Karpas-422 (cell line): ENCODE data around the gene BDKRB1. TPM values are rescaled to one million over a fixed set of nuclear protein-coding genes. Genes with fewer than 3 reads are reported as not detected.

Source experiments
- DNase-seq: peaks from one replicate; pipeline ENCODE4 v3.0.0-alpha.2; 2015
- H2AFZ ChIP-seq: fragments of 200-600 bp; sonication (generic); 2 replicates; pipeline ENCODE4 v1.6.1; 2014; ENCODE audit warnings: antibody characterized with exemption, low read length, mixed read lengths
- H3K27ac ChIP-seq: fragments of 200-600 bp; sonication (generic); 2 replicates; pipeline ENCODE4 v1.5.1; 2014; ENCODE audit warnings: mild to moderate bottlenecking, low read length, moderate library complexity
- H3K27me3 ChIP-seq: fragments of 200-600 bp; sonication (generic); 2 replicates; pipeline ENCODE4 v1.6.1; 2014; ENCODE audit warnings: low read length, mixed read lengths
- H3K36me3 ChIP-seq: fragments of 200-600 bp; sonication (generic); 2 replicates; pipeline ENCODE4 v1.6.1; 2014; ENCODE audit warnings: low read length, mixed read lengths; ENCODE audit not compliant: insufficient read depth
- H3K4me1 ChIP-seq: fragments of 200-600 bp; sonication (generic); 2 replicates; pipeline ENCODE4 v1.6.1; 2014; ENCODE audit warnings: mild to moderate bottlenecking, low read length, mixed read lengths
- H3K4me2 ChIP-seq: fragments of 200-600 bp; sonication (generic); 2 replicates; pipeline ENCODE4 v1.6.1; 2014; ENCODE audit warnings: low read length, low read depth, mild to moderate bottlenecking; ENCODE audit not compliant: poor library complexity, severe bottlenecking
- H3K4me3 ChIP-seq: fragments of 200-600 bp; sonication (generic); 2 replicates; pipeline ENCODE4 v1.5.1; 2014; ENCODE audit warnings: mild to moderate bottlenecking, antibody characterized with exemption, low read length, mixed read lengths
- H3K79me2 ChIP-seq: fragments of 200-600 bp; sonication (generic); 2 replicates; pipeline ENCODE4 v1.6.1; 2014; ENCODE audit warnings: mild to moderate bottlenecking, low read length, mixed read lengths
- H3K9ac ChIP-seq: fragments of 200-600 bp; sonication (generic); 2 replicates; pipeline ENCODE4 v1.6.0; 2014; ENCODE audit warnings: low read length
- H3K9me2 ChIP-seq: fragments of 200-600 bp; sonication (generic), shearing (Covaris generic); replicated peaks from 2 replicates; pipeline ENCODE4 v1.6.0; 2014; ENCODE audit warnings: mild to moderate bottlenecking, low read length, moderate library complexity; ENCODE audit not compliant: insufficient read depth
- H3K9me3 ChIP-seq: fragments of 300-700, 200-600 bp; sonication (generic); 2 replicates; pipeline ENCODE4 v1.6.1; 2014; ENCODE audit warnings: low read length, mixed read lengths
- H4K20me1 ChIP-seq: fragments of 200-600 bp; sonication (generic); 2 replicates; pipeline ENCODE4 v1.6.1; 2014; ENCODE audit warnings: mild to moderate bottlenecking, antibody characterized with exemption, low read length, low read depth; ENCODE audit not compliant: insufficient read depth
- total RNA-seq: library from RNA; depleted of rRNA; stranded (reverse); fragments of >200 nt; shearing (Covaris generic); gene quantifications from 2 replicates; pipeline ENCODE4 v1.2.3, GENCODE V29; 2014; ENCODE audit warnings: low replicate concordance

The BDKRB1 gene
- total RNA-seq, 1 experiment from 2014 or later = not detected

DNA sequence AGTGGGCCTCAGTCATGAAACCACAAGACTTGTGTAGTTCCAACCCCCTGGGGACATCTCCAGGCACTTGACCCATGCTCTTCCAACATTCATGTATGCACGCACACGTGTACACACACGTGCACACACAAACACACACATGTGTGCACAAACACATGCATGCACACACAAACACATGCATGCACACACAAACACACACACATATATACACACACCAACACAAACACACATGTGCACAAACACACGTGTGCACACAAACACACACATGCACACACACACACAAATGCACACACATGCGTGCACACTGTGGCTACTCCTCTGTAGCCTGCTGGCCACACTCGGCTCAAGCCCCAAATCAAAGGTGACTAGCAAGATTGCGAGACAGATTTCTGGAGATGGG lies 28.6 kb upstream of the BDKRB1 start:
- Histone ChIP-seq H3K36me3 (no peaks in the 10 kb centered on the region), H3K27ac (no peak overlapping the region), H3K9me2 (no peaks in the 10 kb centered on the region), H3K9me3 (no peaks in the 10 kb centered on the region), H3K27me3 (no peaks in the 10 kb centered on the region), H3K9ac (no peak overlapping the region), H3K4me2 (no peak overlapping the region), H3K79me2 (no peaks in the 10 kb centered on the region), H2AFZ (no peak overlapping the region), H4K20me1 (peaks cover 5% of the 10 kb centered on the region; the same call in 1 of the 2 replicates), H3K4me3 (no peak overlapping the region), H3K4me1 (no peaks in the 10 kb centered on the region)
- no peak for DNase-seq

DNA sequence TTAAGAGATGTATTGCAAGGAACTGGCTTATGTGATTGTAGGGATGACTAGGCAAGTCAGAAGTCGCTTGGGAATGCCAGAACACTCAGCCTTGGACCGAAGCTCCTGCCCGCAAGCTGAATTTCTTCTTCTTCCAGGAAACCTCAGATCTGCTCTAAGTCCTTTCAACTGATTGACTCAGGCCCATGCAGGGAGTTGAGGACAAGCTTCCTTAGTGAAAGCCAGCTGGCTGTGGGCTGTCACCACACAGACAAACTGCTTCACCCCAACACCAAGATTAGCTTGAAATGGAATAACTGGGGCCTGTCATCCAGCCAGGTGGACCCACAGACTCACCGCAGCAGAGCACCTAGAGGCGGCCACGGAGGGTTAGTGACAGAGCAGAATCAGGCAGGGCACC lies 26.7 kb upstream of the BDKRB1 start:
- no peak overlapping the region for H3K9ac ChIP-seq
- H3K4me1 ChIP-seq = no peaks in the 10 kb centered on the region
- no peak overlapping the region for H3K4me2 ChIP-seq
- no peaks in the 10 kb centered on the region for H3K79me2 ChIP-seq
- H3K27ac ChIP-seq = no peak overlapping the region
- H2AFZ ChIP-seq = no peak overlapping the region
- H3K9me3 ChIP-seq = no peaks in the 10 kb centered on the region
- no peaks in the 10 kb centered on the region for H3K36me3 ChIP-seq
- DNase-seq = no peak
- peaks cover 5% of the 10 kb centered on the region; the same call in 1 of the 2 replicates for H4K20me1 ChIP-seq
- H3K27me3 ChIP-seq = no peaks in the 10 kb centered on the region
- H3K4me3 ChIP-seq = no peak overlapping the region
- no peaks in the 10 kb centered on the region for H3K9me2 ChIP-seq

DNA sequence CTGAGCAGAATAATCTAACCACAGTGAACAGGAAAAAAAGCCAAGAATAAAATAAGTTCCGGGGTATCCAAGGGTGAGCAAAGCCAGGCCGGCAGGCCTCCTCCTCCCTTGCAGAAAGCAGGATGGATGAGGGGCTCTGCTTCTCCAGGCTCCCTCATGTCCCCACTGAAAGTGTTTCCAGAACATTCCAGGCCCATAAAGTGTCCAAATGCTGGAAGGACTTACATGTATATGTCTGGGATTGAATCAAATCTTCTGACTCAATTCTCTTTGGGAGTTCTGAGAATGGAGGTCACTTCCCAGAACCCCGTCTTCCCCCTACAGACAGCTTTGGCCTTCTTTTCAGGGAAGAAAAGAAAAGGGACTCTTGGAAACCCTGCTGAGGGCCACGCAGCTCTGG lies 25.0 kb upstream of the BDKRB1 start:
- peaks cover 5% of the 10 kb centered on the region; the same call in 1 of the 2 replicates for H4K20me1 ChIP-seq
- no peak overlapping the region for H3K9ac ChIP-seq
- no peak overlapping the region for H3K27ac ChIP-seq
- H2AFZ ChIP-seq = no peak overlapping the region
- no peak overlapping the region for H3K4me3 ChIP-seq
- no peaks in the 10 kb centered on the region for H3K27me3 ChIP-seq
- H3K36me3 ChIP-seq = no peaks in the 10 kb centered on the region
- H3K4me1 ChIP-seq = no peaks in the 10 kb centered on the region
- H3K79me2 ChIP-seq = no peaks in the 10 kb centered on the region
- H3K4me2 ChIP-seq = no peak overlapping the region
- no peak for DNase-seq
- no peaks in the 10 kb centered on the region for H3K9me3 ChIP-seq
- H3K9me2 ChIP-seq = no peaks in the 10 kb centered on the region

DNA sequence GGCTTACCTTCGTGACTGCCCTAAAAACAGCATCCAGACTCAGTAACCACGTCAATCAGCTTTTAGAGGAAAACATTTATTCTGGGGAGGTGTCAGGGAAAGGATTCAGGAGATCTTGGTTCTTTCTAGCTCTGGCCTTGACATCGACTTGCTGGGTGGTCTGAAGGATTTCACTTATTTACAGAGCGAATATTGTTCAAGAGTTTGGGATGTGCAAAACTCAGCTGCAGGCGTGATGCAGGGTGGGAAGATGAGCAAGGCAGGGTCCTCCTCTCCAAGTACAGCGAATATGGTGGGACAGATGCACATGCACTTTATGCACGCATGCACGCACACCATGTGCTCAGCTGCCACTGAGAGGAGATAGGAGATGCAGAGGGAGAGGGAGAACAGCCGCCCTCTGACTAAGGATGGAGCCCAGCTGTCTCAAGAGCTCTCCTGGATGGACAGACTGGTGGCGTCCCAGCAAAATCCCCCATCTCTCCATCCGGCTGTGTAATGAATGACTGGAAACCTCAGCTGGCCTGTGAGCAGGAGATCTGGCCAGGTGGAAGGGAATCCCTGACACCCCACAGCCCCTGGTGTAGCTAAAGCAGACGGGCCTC lies 24.4 kb upstream of the BDKRB1 start:
- no peak overlapping the region for H3K4me2 ChIP-seq
- no peaks in the 10 kb centered on the region for H3K9me3 ChIP-seq
- no peaks in the 10 kb centered on the region for H3K9me2 ChIP-seq
- H2AFZ ChIP-seq = no peak overlapping the region
- no peaks in the 10 kb centered on the region for H3K27me3 ChIP-seq
- H3K79me2 ChIP-seq = no peaks in the 10 kb centered on the region
- H4K20me1 ChIP-seq = peaks cover 5% of the 10 kb centered on the region; the same call in 1 of the 2 replicates
- no peak overlapping the region for H3K4me3 ChIP-seq
- H3K36me3 ChIP-seq = no peaks in the 10 kb centered on the region
- H3K4me1 ChIP-seq = no peaks in the 10 kb centered on the region
- H3K27ac ChIP-seq = no peak overlapping the region
- H3K9ac ChIP-seq = no peak overlapping the region
- DNase-seq = no peak

DNA sequence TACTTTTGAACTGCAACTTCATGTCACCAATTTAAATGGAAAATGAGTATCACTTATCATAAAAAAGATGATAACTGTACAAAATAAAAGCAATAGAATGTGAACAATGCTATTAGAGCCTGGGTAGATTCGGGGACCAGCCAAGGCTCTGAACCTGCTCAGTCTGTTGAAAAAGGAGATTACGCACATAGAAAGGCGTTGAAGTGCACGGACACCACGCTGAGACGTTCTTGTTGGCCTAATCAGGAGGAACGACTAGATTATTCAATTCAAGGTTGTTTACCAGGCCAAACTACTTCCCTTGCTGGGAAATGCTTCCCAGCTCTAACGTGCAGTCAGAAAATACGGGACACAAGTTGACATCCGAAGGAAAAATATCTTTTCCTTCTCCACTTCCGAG lies 23.5 kb upstream of the BDKRB1 start:
- Histone ChIP-seq H3K27me3 (no peaks in the 10 kb centered on the region), H3K79me2 (no peaks in the 10 kb centered on the region), H3K9me2 (no peaks in the 10 kb centered on the region), H2AFZ (no peak overlapping the region), H3K9ac (no peak overlapping the region), H3K4me1 (no peaks in the 10 kb centered on the region), H3K27ac (no peak overlapping the region), H4K20me1 (peaks cover 5% of the 10 kb centered on the region; the same call in 1 of the 2 replicates), H3K4me3 (no peak overlapping the region), H3K36me3 (no peaks in the 10 kb centered on the region), H3K4me2 (no peak overlapping the region), H3K9me3 (no peaks in the 10 kb centered on the region)
- no peak for DNase-seq

DNA sequence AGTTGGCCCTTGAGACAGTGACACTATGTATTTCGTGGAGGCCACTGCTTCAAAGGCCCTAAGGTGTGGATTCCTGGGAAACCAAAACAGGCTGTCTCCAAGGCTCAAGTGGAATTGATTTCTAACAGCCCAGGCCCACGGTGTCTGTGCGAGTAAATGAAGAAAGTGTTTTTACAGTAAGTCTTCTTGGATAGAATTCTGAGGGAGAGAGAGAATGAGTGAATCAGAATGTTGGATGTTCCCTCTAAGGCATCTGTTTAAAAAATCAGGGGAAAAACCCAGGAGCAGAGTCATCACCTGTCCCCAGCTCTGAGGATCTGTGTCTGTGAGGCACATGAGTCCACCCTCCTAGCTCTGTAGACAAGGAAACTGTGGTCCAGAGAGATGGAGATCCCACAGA lies 22.3 kb upstream of the BDKRB1 start:
- Histone ChIP-seq H4K20me1 (peaks cover 5% of the 10 kb centered on the region; the same call in 1 of the 2 replicates), H3K79me2 (no peaks in the 10 kb centered on the region), H2AFZ (no peak overlapping the region), H3K4me2 (no peak overlapping the region), H3K9me2 (no peaks in the 10 kb centered on the region), H3K27ac (no peak overlapping the region), H3K27me3 (no peaks in the 10 kb centered on the region), H3K9me3 (no peaks in the 10 kb centered on the region), H3K9ac (no peak overlapping the region), H3K4me3 (no peak overlapping the region), H3K4me1 (no peaks in the 10 kb centered on the region), H3K36me3 (no peaks in the 10 kb centered on the region)
- DNase-seq = no peak

DNA sequence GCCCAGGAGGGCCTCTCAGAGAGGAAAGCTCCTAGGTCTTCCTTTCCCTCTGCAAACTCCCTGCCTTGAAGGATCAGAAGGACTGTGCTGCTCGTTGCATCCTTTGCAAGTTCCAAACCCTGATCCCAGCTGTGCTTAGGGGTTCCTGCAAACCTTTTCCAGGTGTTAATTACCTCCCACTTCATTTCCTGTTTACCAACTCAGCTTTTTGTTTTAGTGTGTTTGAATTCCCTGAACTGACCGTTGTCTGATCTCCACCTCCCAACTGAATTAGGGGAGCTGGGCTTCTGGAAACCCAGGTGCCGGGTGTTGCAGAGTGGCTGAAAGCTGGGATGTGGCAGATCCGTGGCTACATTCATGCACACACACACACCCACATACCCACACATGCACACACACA lies 20.6 kb upstream of the BDKRB1 start:
- no peaks in the 10 kb centered on the region for H3K36me3 ChIP-seq
- H3K9me3 ChIP-seq = no peaks in the 10 kb centered on the region
- H3K27ac ChIP-seq = no peak overlapping the region
- no peak overlapping the region for H3K4me2 ChIP-seq
- H2AFZ ChIP-seq = no peak overlapping the region
- no peaks in the 10 kb centered on the region for H3K9me2 ChIP-seq
- H3K27me3 ChIP-seq = no peaks in the 10 kb centered on the region
- no peaks in the 10 kb centered on the region for H3K79me2 ChIP-seq
- H3K4me1 ChIP-seq = no peaks in the 10 kb centered on the region
- DNase-seq = no peak
- no peak overlapping the region for H3K9ac ChIP-seq
- H4K20me1 ChIP-seq = peaks cover 5% of the 10 kb centered on the region; the same call in 1 of the 2 replicates
- H3K4me3 ChIP-seq = no peak overlapping the region

DNA sequence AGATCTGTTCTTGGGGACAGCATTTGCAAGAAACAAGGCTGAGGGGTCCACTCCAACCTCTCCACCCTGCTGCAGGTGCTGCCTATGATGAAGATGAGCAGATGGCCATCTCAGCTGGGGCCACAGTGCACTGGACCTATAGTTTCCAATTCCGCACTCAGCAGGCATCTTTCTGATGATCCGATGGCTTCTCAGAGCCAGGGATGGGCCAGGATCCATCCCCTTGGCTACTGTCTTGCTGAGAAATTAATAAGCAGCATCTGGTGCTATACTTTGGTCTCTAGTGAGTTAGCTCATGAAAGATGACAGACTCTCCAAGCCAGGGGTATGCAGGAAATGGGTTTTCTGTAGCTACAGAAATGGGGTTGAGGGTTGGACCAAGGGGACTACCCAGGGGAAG lies 18.4 kb upstream of the BDKRB1 start:
- Histone ChIP-seq H2AFZ (no peak overlapping the region), H3K27me3 (no peaks in the 10 kb centered on the region), H3K4me3 (no peak overlapping the region), H4K20me1 (no peaks in the 10 kb centered on the region), H3K4me2 (no peak overlapping the region), H3K27ac (no peak overlapping the region), H3K4me1 (no peaks in the 10 kb centered on the region), H3K9me2 (no peaks in the 10 kb centered on the region), H3K9me3 (no peaks in the 10 kb centered on the region), H3K9ac (no peak overlapping the region), H3K79me2 (no peaks in the 10 kb centered on the region), H3K36me3 (no peaks in the 10 kb centered on the region)
- no peak for DNase-seq
